ENCODE data around the gene TBX5. TPM values are rescaled to one million over a fixed set of nuclear protein-coding genes. Genes with fewer than 3 reads are reported as not detected.

The TBX5 gene
- total and polyA plus RNA-seq, 8 donors: 16.8 to 63.0 (median 55.4) TPM

GRCh38 chr12:114403011-114403689 lies 2.8 kb downstream of the TBX5 start:
- peaks cover 71 to 100% of the 10 kb centered on the region in 2 donors for H3K27me3 ChIP-seq
- H3K4me3 ChIP-seq: peak overlapping the region; percentile 37 to 42
- H3K36me3 ChIP-seq: no peaks in the 10 kb centered on the region
- no peak for TF ChIP-seq CTCF (IDR thresholded peaks at IDR 0.05)
- ATAC-seq (no peak), DNase-seq (peak in 1 of 4 donors; percentile 61)
- peak overlapping the region; percentile 64 to 87 for H3K27ac ChIP-seq
- intact Hi-C loops (cut with DNase I): no loop called here
- no peaks in the 10 kb centered on the region for H3K9me3 ChIP-seq
- no peaks in the 10 kb centered on the region for H3K4me1 ChIP-seq

GRCh38 chr12:114402084-114402717 lies 3.7 kb downstream of the TBX5 start:
- Histone ChIP-seq H3K36me3 (no peaks in the 10 kb centered on the region), H3K9me3 (no peaks in the 10 kb centered on the region), H3K27me3 (peaks cover 73 to 100% of the 10 kb centered on the region in 2 donors), H3K27ac (peak overlapping the region; percentile 64 to 87), H3K4me1 (no peaks in the 10 kb centered on the region), H3K4me3 (peak overlapping the region; percentile 11 to 42)
- no peak for TF ChIP-seq CTCF (IDR thresholded peaks at IDR 0.05)
- no peak for ATAC-seq
- intact Hi-C loops (cut with DNase I): no loop called here
- DNase-seq: no peak

- no peak for ATAC-seq
- H3K4me1 ChIP-seq: no peaks in the 10 kb centered on the region
Measured at GRCh38 chr12:114401328-114402083, 4.4 kb downstream of the TBX5 start.

GRCh38 chr12:114400925-114401324 lies 5.0 kb downstream of the TBX5 start:
- peak; percentile 49 for ATAC-seq

More at GRCh38 chr12:114401328-114402083, 4.4 kb downstream of the TBX5 start:
- peak in 1 of 4 donors; percentile 54 for DNase-seq
- intact Hi-C loops (cut with DNase I): no loop called here
- H3K4me3 ChIP-seq: peak overlapping the region; percentile 11
- H3K9me3 ChIP-seq: no peaks in the 10 kb centered on the region
- no peaks in the 10 kb centered on the region for H3K36me3 ChIP-seq
- no peak for TF ChIP-seq CTCF (IDR thresholded peaks at IDR 0.05)
- H3K27me3 ChIP-seq: peaks cover 71 to 100% of the 10 kb centered on the region in 2 donors
- H3K27ac ChIP-seq: peak overlapping the region; percentile 64 to 87

More at GRCh38 chr12:114400925-114401324, 5.0 kb downstream of the TBX5 start:
- Histone ChIP-seq H3K27me3 (peaks cover 71 to 100% of the 10 kb centered on the region in 2 donors), H3K4me3 (peak overlapping the region; percentile 3 to 11), H3K36me3 (no peaks in the 10 kb centered on the region), H3K27ac (peak overlapping the region; percentile 64 to 87), H3K9me3 (no peaks in the 10 kb centered on the region), H3K4me1 (no peaks in the 10 kb centered on the region)
- intact Hi-C loops (cut with DNase I): no loop called here
- DNase-seq: peak in 2 of 4 donors; percentile 72 to 81
- no peak for TF ChIP-seq CTCF (IDR thresholded peaks at IDR 0.05)
